Endothelial cell of umbilical vein (primary cell): ENCODE data around the gene ATOSB.

Experiments used
- POLR2A ChIP-seq: IDR thresholded peaks from 2 replicates; pipeline ENCODE4 v1.6.1; 2012; ENCODE audit warnings: low read depth, mild to moderate bottlenecking, control low read depth, low read length
- POLR2AphosphoS5 ChIP-seq: IDR thresholded peaks from 2 replicates; pipeline ENCODE4 v1.6.1; 2012; ENCODE audit warnings: low read depth, mild to moderate bottlenecking, control low read depth, low read length, moderate library complexity; ENCODE audit not compliant: insufficient read depth
- TF ChIP-seq, protein P1 (sequence below): IDR thresholded peaks from 2 replicates; pipeline ENCODE4 v1.6.1; 2011; ENCODE audit not compliant: insufficient read depth, insufficient read length

DNA sequence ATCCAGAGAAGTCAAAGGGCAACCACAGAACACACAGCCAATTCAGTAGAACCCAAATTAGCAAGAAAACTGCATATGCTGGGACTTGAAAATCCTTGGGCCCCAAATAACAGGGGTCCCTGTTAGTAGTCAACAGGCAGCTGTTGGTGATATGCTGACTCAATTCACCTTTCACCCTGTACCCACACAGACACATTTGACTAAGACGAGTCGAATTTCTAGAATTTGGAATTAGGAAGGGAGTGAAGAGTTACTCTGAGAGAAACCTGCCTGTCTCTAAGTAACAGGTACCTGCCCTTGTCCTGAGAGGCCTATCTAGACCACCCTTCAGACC, 42.4 kb downstream of the ATOSB start:
- TF ChIP-seq, protein P1, sequence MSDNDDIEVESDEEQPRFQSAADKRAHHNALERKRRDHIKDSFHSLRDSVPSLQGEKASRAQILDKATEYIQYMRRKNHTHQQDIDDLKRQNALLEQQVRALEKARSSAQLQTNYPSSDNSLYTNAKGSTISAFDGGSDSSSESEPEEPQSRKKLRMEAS = no peak
- no peak for TF ChIP-seq POLR2A
- TF ChIP-seq POLR2AphosphoS5 = no peak
